OCI-LY3 (cell line): Measurements from ENCODE around the gene DPYSL4.
"Not testable (repeated sequence)": the region's sequence is repeated elsewhere in the genome, so short reads cannot be mapped to it uniquely, and the experiment has no call there.

ENCODE experiments used
- H2AFZ ChIP-seq: fragments of 200-600, 300-600 bp; shearing (Covaris generic); 2 replicates; pipeline ENCODE4 v1.6.0; 2014; ENCODE audit warnings: antibody characterized with exemption, low read depth, low read length
- H3K27ac ChIP-seq: fragments of 200-600, 300-600 bp; sonication (generic); 2 replicates; pipeline ENCODE4 v1.5.1; 2014; ENCODE audit warnings: mild to moderate bottlenecking, low read length, moderate library complexity, mixed read lengths
- H3K27me3 ChIP-seq: fragments of 200-600, 300-600 bp; sonication (generic); 2 replicates; pipeline ENCODE4 v1.6.1; 2014; ENCODE audit warnings: low read depth, low read length, mixed read lengths
- H3K36me3 ChIP-seq: fragments of 200-600, 300-600 bp; sonication (generic); replicated peaks from 2 replicates; pipeline ENCODE3; 2014; ENCODE audit warnings: low read depth, low read length, mixed read lengths
- H3K4me1 ChIP-seq: fragments of 300-600, 200-600 bp; sonication (generic); 2 replicates; pipeline ENCODE4 v1.6.1; 2014; ENCODE audit warnings: low read length, mixed read lengths
- H3K4me2 ChIP-seq: fragments of 200-600, 300-600 bp; sonication (generic); 2 replicates; pipeline ENCODE4 v1.6.1; 2014; ENCODE audit warnings: low read length, mixed read lengths
- H3K4me3 ChIP-seq: fragments of 300-600, 200-600 bp; sonication (generic); 2 replicates; pipeline ENCODE4 v1.5.1; 2014; ENCODE audit warnings: antibody characterized with exemption, mild to moderate bottlenecking, low read length, moderate library complexity
- H3K79me2 ChIP-seq: fragments of 300-600, 200-600 bp; shearing (Covaris generic); 2 replicates; pipeline ENCODE4 v1.6.1; 2014; ENCODE audit warnings: mild to moderate bottlenecking, low read length, mixed read lengths
- H3K9ac ChIP-seq: fragments of 300-600, 200-600 bp; shearing (Covaris generic); 2 replicates; pipeline ENCODE4 v1.6.0; 2014; ENCODE audit warnings: mild to moderate bottlenecking, low read length, moderate library complexity
- H3K9me3 ChIP-seq: fragments of 200-600, 300-600 bp; shearing (Covaris generic); 2 replicates; pipeline ENCODE4 v1.6.1; 2014; ENCODE audit warnings: low read length, mixed read lengths; ENCODE audit not compliant: insufficient read depth
- H4K20me1 ChIP-seq: fragments of 200-600, 300-600 bp; sonication (generic); 2 replicates; pipeline ENCODE4 v1.6.1; 2016; ENCODE audit warnings: low read length, mixed read lengths; ENCODE audit not compliant: insufficient read depth
- CTCF ChIP-seq: fragments of 200-600, 300-600 bp; sonication (generic); IDR thresholded peaks from 2 replicates; pipeline ENCODE4 v1.5.1; 2014; ENCODE audit warnings: antibody characterized with exemption, low read length, low read depth
- EZH2phosphoT487 ChIP-seq: fragments of 200-600 bp; shearing (Covaris generic); IDR thresholded peaks from 2 replicates; pipeline ENCODE4 v1.6.1; 2018; ENCODE audit warnings: antibody characterized with exemption, mixed run types, low read depth

The DPYSL4 gene

GRCh38 chr10:132219486-132219885 is 32.7 kb downstream of the DPYSL4 start:
- Histone ChIP-seq H3K9me3 (no peaks in the 10 kb centered on the region), H3K9ac (no peak overlapping the region), H4K20me1 (no peaks in the 10 kb centered on the region), H2AFZ (no peak overlapping the region), H3K79me2 (no peaks in the 10 kb centered on the region), H3K36me3 (no peaks in the 10 kb centered on the region), H3K4me1 (no peaks in the 10 kb centered on the region), H3K4me2 (no peak overlapping the region), H3K27ac (no peak overlapping the region), H3K27me3 (no peaks in the 10 kb centered on the region), H3K4me3 (no peak overlapping the region)
- TF ChIP-seq CTCF (no peak), EZH2phosphoT487 (no peak)

- Histone ChIP-seq H4K20me1 (no peaks in the 10 kb centered on the region), H3K9ac (no peak overlapping the region), H3K9me3 (no peaks in the 10 kb centered on the region), H3K27ac (no peak overlapping the region), H3K4me2 (no peak overlapping the region), H3K4me3 (no peak overlapping the region), H3K36me3 (no peaks in the 10 kb centered on the region), H2AFZ (no peak overlapping the region), H3K27me3 (no peaks in the 10 kb centered on the region), H3K4me1 (no peaks in the 10 kb centered on the region), H3K79me2 (no peaks in the 10 kb centered on the region)
- TF ChIP-seq EZH2phosphoT487 (no peak), CTCF (no peak)
These were observed 33.3 kb downstream of the DPYSL4 start for GRCh38 chr10:132220061-132220460.

- H3K9ac ChIP-seq, H3K27ac ChIP-seq, H3K4me2 ChIP-seq, H2AFZ ChIP-seq, H4K20me1 ChIP-seq, H3K36me3 ChIP-seq, H3K4me1 ChIP-seq, H3K27me3 ChIP-seq, H3K79me2 ChIP-seq, H3K9me3 ChIP-seq, H3K4me3 ChIP-seq: not testable (repeated sequence)
These were observed 34.2 kb downstream of the DPYSL4 start for GRCh38 chr10:132220996-132221395.

GRCh38 chr10:132222726-132223125 is 36.0 kb downstream of the DPYSL4 start:
- H3K4me1 ChIP-seq, result no peaks in the 10 kb centered on the region
- H3K79me2 ChIP-seq, result no peaks in the 10 kb centered on the region
- H3K36me3 ChIP-seq, result no peaks in the 10 kb centered on the region
- no peak overlapping the region for H2AFZ ChIP-seq
- no peaks in the 10 kb centered on the region for H4K20me1 ChIP-seq
- H3K27ac ChIP-seq, result no peak overlapping the region
- TF ChIP-seq EZH2phosphoT487 (no peak), CTCF (no peak)
- H3K9me3 ChIP-seq, result no peaks in the 10 kb centered on the region
- no peak overlapping the region for H3K4me3 ChIP-seq
- no peaks in the 10 kb centered on the region for H3K27me3 ChIP-seq
- no peak overlapping the region for H3K9ac ChIP-seq
- H3K4me2 ChIP-seq, result no peak overlapping the region

- H3K36me3 ChIP-seq, result no peaks in the 10 kb centered on the region
- H3K27ac ChIP-seq, result no peak overlapping the region
- H3K9ac ChIP-seq, result no peak overlapping the region
- H3K4me3 ChIP-seq, result no peak overlapping the region
- peak; percentile 53 for TF ChIP-seq CTCF
- no peak for TF ChIP-seq EZH2phosphoT487
- H3K4me2 ChIP-seq, result no peak overlapping the region
- no peaks in the 10 kb centered on the region for H3K9me3 ChIP-seq
- no peaks in the 10 kb centered on the region for H3K79me2 ChIP-seq
- no peaks in the 10 kb centered on the region for H3K27me3 ChIP-seq
- no peak overlapping the region for H2AFZ ChIP-seq
- H4K20me1 ChIP-seq, result no peaks in the 10 kb centered on the region
- H3K4me1 ChIP-seq, result no peaks in the 10 kb centered on the region
These were observed 36.4 kb downstream of the DPYSL4 start for GRCh38 chr10:132223156-132223590.
